Esophagus muscularis mucosa (tissue), 3 donors: ENCODE data around the gene P2RY6.

ENCODE experiments used
- CTCF ChIP-seq, 3 experiments: fragments of 200-600 bp in 2 of 3; fragments of 450-650 bp in 1 of 3; sonication (generic) in 2 of 3; IDR thresholded peaks; one replicate each; pipeline ENCODE4 v1.5.1; 2017 to 2019; ENCODE audit warnings: antibody characterized with exemption in 3 of 3, mild to moderate bottlenecking in 2 of 3, moderate library complexity in 1 of 3
- POLR2A ChIP-seq: fragments of 450-650 bp; IDR thresholded peaks from one replicate; pipeline ENCODE4 v1.6.1; 2017; ENCODE audit warnings: antibody characterized with exemption, moderate library complexity, mild to moderate bottlenecking, low read depth

- TF ChIP-seq CTCF (IDR thresholded peaks at IDR 0.05) (no peak), POLR2A (no peak)
Measured at GRCh38 chr11:73228268-73229134, 43.6 kb upstream of the P2RY6 start.
